Adrenal gland (tissue), 5 donors: Measurements from ENCODE around the gene NGRN.

Source experiments
- CTCF ChIP-seq, 6 experiments: fragments of 450-650 bp in 4 of 6; fragments of 200-600 bp in 2 of 6; sonication (generic) in 1 of 6; IDR thresholded peaks; 1 replicate in 5 of 6; 2 replicates in 1 of 6; pipeline versions ENCODE4 v1.5.1 to v1.8.0; 2016 to 2021; ENCODE audit warnings: antibody characterized with exemption in 6 of 6, mild to moderate bottlenecking in 2 of 6, moderate library complexity in 1 of 6
- POLR2A ChIP-seq, 2 donors: fragments of 450-650 bp; IDR thresholded peaks; one replicate each; pipeline ENCODE4 v1.6.1; 2017; ENCODE audit warnings: antibody characterized with exemption in 2 of 2, mild to moderate bottlenecking in 2 of 2, moderate library complexity in 1 of 2
- donor health status: DM: no; HTN: no; CAD: no.

- TF ChIP-seq POLR2A (IDR thresholded peaks at IDR 0.05), result no peak
- TF ChIP-seq CTCF (IDR thresholded peaks at IDR 0.05), result peak; percentile 35 to 60 (median 50)
These were observed 45.9 kb upstream of the NGRN start for GRCh38 chr15:90219421-90220141.
